GM19099 (cell line): ENCODE results near the gene ATG9A.

Experiments used
- POLR2A ChIP-seq: IDR thresholded peaks from 3 replicates; pipeline ENCODE4 v1.6.1; 2011; ENCODE audit warnings: low read depth; ENCODE audit not compliant: insufficient read length; ENCODE audit errors: extremely low read depth

Gene ATG9A

DNA sequence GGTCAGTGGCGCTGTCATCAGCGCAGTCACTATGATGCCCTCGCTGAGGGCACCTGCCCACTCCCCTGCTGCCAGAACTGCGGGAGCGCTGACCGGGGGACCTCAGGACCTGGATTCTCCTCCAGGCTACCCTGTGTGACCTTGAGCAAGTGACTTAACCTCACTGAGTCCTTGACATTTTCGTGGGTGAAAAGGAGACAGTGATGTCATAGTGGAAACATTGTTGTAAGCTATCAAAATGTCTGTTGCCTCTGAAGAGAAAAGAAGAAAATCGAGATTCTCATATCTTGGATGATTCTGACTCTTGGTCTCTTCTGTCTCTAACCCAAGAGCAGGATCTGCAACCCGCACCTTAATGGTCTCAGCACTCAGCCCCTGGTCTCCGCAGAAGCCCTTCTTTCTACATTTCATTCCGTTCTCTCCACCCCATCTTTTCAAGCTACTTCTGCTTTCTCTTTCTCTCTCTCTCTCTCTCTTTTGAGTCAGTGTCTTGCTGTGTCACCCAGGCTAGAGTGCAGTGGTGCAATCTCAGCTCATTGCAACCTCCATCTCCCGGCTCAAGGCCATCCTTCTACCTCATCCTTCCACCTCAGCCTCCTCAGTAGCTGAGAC lies 25.3 kb upstream of the ATG9A start:
- no peak for TF ChIP-seq POLR2A

DNA sequence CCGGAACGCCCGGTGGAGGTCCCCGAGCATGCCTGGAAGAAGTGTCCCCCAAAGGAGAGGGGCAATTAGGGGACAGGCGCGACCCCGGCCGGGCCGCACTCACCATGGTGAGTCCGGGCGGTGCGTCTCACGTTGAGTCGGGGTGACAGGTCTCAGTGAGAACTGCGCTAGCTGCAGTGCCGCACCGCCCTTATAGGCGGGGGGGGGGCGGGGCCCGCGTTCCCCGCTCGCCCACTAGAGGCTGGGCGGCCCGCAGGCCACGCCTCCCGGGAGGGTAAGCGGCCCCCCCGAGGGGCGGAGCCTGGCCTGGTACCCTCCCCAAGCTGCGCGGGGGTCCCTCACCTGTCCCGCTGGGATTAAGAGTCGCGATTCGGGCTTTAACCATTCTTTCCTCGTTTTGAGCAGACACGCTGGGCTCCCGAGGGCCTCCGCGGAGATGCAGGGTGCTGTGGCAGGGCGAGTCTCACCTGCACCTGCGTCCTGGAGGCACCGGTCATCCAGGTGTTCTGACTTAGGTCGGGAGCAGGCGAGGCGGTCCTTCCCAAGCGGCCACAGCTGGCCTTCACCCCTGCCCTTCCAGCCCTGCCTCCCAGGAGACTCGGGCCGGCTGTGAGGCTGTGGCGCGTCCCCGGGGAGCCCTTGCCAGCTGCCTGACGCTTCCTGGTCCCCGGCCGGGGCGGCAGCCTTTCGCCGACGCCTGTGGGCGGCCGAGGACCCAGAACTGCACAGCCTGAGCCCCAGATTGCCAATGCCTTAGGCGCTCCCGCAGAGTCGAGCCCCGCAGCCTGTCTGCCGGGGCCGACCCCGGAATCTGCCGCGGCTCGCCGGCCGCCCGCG lies 24.5 kb upstream of the ATG9A start, which contains the start of gene TUBA4A:
Gene TUBA4A, minus strand, starts transcription at position 166 of the 837 bp plus-strand sequence. Its CDS starts 60 bp downstream, at position 106.
- TF ChIP-seq POLR2A: peak; percentile 100

DNA sequence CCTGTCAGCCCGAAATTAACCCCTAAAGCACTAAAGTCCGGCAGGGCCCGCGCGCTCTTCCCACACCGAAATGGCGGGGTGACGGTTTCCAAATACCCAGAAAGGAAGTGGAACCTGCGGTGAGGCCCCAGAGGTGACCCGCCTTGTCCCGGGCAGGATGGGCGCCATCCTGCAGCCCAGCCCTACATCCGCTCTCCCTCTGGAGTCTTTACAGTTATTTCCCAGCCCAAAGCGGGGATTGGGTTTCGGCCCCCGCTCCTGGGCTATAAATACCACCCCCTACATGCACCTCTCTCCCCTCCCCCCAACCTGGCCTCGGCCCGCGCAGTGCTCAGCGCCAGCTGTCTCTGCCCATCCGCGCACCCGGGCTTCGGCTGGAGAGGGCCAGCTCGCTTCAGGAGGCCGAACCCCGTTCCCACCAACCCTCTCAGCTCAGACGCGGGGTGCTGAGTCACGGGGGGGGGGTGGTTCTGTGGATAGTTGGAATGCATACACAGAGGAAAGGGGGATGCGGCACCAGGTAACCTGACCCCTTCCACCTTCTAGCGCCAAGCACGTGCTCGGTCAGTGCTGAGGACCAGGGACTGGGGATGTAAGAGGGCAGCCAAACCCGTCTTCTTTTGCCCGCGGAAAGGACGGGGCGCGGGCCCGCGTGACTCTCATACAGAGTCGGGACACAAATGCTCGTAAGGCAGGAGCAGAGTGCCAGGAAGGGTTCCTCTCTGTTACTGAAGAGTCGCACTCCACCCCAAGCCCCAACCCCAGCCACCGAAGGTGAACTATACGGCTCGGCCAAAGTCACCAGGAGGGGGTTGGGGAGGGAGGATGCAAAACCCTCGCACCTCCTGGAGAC lies 23.7 kb upstream of the ATG9A start, which contains the start of gene TUBA4B:
Gene TUBA4B, plus strand, starts transcription at position 344 of the 853 bp plus-strand sequence. Its CDS starts 165 bp downstream, at position 509.
- no peak for TF ChIP-seq POLR2A

DNA sequence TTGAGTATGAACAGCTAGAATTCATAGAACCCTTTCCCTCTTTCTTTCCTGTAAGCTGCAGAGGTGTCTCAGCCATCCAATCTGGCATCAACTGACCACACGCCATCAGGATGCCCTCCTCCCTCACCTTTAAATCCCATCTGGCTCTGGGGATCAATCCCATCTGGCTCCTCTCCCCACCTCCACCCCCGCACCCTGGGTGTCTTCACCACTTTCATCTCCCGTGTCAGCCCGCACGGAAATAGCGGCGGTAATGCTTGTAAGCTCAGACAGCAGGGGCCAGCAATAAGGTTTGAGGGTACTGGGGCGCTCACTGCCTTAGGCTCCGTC lies 23.1 kb upstream of the ATG9A start:
- no peak for TF ChIP-seq POLR2A

DNA sequence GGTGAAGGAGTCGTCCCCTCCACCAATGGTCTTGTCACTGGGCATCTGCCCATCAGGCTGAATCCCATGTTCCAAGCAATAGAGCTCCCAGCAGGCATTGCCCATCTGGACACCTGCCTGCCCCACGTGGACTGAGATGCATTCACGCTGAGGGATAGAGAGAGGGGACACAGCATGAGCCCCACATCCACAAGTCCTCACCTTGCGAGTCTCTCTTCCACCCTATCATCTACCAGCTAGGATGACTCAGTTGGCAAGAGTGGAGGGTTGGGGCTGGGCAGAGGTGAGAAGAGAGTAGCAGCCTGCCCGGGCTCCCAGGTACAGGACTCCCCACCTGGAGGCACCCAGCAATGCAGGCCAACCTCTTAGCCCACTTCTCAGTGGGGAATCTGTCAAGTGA lies 22.6 kb upstream of the ATG9A start:
- TF ChIP-seq POLR2A: no peak

DNA sequence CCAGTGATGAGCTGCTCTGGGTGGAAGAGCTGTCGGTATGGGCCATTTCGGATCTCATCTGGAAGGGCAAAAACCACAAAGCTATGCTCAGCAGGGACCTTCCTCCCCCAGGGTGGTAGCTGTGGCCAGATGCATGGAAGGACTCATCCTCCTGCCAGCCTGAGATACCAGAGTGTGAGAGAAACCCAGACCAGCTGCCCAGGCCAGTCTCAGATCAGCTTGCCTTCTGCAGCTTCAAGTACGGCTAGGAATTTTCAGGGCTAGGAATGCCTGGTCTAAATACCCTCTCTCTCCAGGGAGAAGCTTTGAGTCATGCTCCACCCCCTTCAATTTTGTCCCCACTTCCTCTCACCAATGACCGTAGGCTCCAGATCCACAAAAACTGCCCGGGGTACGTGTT lies 22.2 kb upstream of the ATG9A start:
- no peak for TF ChIP-seq POLR2A

DNA sequence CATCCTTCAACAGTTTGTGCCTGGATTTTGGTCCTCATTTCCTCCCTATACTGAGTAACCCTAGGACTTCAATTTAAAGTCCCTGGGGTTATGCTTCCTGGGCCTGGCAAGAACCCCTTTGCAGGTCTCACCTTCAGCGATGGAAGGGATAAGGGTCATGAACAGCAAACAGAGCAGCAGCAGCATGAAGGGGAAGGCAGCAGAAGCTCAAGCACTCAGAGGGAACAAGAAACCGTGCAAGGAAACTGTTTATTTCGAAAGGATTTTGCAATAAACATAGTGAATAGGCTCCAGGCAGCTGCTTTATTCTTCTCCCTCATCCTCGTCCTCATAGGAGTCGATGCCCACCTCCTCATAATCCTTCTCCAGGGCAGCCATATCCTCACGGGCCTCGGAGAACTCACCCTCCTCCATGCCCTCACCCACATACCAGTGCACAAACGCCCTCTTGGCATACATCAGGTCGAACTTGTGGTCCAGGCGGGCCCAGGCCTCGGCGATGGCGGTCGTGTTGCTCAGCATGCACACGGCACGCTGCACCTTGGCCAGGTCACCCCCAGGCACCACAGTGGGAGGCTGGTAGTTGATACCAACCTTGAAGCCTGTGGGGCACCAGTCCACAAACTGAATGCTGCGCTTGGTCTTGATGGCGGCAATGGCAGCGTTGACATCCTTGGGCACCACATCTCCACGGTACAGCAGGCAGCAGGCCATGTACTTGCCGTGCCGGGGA lies 20.8 kb upstream of the ATG9A start:
- no peak for TF ChIP-seq POLR2A

DNA sequence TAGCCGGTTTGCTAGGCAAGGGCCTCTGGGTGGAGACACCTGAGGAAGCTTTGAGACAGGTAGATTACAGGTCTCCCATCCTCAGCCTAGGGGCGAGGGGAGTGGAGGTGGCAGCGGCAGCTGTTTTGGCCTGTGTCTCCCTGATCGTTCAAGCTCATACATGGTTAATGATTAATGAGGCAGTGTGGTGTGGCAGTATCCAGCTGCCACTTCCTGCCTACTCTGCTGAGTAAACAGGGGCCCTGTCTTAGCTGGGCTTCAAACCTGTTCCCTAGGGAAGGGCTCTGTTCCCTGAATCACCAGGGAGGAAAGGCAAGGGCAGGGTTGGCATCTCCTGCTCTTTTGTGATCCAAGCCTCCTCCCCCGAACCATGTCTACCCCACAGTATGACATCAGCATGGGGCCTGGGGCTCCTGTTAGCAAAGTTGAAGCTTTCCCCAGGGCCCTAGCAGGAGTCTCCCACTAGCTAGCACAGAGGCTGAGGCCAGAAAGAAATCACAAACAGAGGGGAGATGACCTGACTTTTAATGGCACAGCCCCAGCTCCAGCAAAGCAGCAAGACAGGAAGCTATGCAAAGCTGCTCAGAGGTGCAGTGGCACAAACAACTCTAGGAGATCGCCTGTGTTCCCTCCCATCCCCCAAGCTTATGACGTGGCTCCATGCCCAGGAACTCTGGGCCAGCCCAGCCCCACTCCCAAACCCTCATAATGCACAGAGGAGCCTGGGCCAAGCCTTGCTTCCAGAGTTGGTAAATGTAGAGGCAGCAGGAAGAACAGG lies 20.0 kb upstream of the ATG9A start:
- peak; percentile 59 for TF ChIP-seq POLR2A

DNA sequence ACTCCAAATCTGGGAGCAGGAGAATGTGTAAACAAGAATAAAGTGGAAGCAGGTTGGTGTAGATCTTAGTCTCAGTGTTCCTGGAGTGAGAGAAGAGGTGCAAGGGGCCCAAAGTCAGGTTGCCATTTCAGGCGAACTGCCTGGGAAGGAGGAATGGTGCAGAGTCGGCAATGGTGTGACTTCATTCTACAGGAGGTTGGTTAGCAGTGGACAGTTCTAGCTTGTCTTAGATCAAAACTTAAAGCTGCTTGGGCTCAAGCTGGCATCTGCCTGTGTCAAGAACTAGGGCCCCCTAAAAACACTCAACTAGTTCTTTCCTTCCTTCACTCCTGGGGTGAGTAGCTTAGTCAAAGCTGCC lies 19.4 kb upstream of the ATG9A start:
- TF ChIP-seq POLR2A: no peak

DNA sequence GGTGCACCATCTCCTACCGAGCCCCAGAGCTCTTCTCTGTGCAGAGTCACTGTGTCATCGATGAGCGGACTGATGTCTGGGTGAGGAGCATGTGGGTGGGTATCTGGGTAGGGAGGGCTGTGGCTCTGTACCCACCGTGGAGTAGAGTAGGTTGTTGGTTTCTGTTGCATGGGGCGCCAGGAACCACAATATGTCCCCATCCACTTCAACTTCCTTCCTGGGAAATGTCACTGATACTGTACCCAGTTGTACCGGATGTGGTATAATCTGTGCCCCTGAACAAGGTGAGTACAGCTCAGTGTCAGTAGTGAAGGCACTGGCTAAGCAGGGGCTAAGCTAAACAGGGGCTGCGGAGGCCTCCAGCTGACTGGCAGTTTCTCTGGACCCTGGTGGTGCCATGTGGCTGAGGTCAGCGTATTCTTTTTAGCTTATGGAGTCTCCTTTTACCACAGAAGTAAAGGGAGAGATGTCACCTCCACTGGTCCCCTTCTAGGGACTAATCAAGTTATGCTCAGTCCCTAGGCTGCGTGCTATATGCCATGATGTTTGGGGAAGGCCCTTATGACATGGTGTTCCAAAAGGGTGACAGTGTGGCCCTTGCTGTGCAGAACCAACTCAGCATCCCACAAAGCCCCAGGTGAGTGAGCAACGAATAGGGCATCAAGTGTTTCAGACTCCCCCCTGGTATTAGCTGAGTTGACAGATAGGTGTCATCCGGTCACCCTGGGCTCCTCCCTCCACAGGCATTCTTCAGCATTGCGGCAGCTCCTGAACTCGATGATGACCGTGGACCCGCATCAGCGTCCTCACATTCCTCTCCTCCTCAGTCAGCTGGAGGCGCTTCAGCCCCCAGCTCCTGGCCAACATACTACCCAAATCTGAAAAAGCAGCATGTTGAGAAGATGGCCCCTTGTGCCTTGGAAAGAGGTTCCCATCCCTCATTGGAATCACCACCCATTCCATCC lies 18.5 kb upstream of the ATG9A start:
- peak; percentile 30 for TF ChIP-seq POLR2A

DNA sequence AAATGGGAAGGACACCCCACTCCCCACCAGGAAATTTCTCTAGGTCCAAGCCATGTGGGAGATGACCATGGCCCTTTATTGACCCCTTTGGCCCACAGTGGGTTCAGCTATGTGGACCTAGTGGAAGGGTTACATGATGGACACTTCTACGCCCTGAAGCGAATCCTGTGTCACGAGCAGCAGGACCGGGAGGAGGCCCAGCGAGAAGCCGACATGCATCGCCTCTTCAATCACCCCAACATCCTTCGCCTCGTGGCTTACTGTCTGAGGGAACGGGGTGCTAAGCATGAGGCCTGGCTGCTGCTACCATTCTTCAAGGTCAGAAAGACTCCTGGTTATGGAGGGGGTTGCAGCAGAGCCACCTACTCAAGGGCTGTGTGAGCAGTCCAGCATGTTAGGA lies 17.1 kb upstream of the ATG9A start:
- TF ChIP-seq POLR2A: peak; percentile 29

DNA sequence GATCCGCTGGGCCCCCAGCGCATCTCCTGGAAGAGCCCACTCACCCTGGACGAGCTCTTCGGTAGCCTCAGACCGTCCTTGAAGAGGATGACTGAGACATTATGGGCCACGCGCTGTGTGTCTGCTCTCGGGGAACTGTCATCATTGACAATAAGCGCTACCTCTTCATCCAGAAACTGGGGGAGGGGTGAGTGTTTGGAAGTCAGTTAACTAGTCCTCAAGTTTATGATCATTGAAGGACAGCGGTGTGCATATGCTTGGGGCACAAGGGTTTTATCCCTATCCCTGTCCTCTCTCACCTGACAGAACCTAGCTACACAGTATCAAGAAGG lies 16.4 kb upstream of the ATG9A start:
- TF ChIP-seq POLR2A: no peak

DNA sequence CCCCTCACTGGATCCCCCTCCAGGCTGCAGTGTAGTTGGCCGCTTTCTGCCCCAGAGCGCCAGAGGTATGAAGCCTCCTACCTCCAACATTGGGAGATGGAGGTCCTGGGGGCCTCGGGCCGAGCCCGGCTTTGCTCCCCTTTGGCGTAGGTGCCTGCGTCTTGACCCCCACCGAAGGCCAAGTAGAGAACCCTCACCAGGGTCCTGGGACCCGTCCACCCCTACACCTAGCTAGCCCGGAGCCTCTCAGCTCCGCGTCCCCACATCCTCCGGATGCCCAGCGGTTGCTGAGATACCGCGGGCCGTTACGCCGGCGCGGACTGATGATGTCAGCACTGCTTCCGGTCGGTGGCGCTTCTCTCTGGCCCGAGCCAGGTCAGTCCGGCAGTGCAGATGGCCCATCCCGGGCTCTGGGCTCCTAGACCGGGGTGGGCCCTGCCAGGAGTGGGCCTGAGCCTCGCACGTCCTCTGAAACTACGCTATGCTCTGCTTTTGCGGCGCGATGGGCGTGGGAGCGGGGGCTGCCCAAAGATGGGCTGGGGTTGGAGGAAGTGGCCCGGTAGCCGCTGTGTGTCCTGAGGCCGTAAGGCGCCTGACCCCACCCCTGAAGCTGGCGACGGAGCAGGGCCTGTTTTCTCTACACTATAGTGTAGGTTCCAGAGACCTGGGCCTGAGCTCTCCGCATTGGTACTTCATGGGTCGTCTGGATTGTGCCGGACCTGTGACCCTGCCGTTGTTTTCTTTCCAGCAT lies 15.9 kb upstream of the ATG9A start, which contains the start of the genes GLB1L and STK16:
Gene GLB1L, minus strand, starts transcription at position 297 of the 751 bp plus-strand sequence. CDS start 1,871 bp downstream, outside the sequence.
Gene STK16, plus strand, starts transcription at position 332 of the 751 bp plus-strand sequence. CDS start 521 bp downstream, outside the sequence.
- peak; percentile 89 for TF ChIP-seq POLR2A

DNA sequence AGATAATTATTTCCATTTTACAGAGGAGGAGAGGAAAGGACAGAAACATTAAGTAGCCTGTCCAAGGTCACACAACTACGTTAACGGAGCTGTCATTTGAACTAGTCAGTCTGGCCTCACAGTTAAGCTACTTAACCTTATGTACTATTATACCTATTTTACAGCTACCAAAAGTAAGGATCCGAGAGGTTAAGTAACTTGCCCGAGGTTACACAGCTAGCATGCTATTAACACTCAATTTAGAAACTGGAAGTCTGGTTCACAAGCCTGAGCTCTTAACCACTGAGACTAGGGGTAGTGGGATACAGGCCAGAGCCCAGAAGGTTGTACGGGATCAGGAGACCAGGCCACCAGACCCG lies 15.3 kb upstream of the ATG9A start:
- no peak for TF ChIP-seq POLR2A
